ENCODE results near the gene PELI2.

Gene PELI2

GRCh38 chr14:56172571-56172971, 54.4 kb downstream of the PELI2 start:
- no peak for DNase-seq (ENCODE audit: low read depth in 3 of 3)

GRCh38 chr14:56173365-56173922, 55.2 kb downstream of the PELI2 start:
- DNase-seq (ENCODE audit: low read depth in 3 of 3), result no peak

DNA sequence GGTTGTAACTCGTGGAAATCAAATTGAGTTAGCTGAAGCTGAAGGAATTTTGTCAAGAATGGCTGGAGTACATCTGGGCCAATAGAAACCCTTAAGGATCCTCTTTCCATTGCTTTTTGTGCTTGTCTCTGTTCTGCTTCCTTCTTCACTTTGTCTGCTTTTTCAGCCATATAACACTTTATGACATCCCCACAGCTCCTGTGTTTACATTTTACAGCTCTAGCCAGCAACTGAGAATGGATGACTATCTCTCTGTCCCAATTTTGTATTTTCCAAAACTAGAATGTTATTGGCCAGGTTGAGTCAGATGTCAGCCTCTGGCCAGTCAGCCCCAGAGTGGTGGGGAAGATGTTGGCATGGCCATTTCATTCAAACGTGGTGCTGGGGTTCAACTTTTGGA, 57.6 kb downstream of the PELI2 start:
- DNase-seq (ENCODE audit: low read depth in 3 of 3), result no peak

GRCh38 chr14:56176530-56176929, 58.3 kb downstream of the PELI2 start:
- DNase-seq (ENCODE audit: low read depth in 3 of 3), result no peak

DNA sequence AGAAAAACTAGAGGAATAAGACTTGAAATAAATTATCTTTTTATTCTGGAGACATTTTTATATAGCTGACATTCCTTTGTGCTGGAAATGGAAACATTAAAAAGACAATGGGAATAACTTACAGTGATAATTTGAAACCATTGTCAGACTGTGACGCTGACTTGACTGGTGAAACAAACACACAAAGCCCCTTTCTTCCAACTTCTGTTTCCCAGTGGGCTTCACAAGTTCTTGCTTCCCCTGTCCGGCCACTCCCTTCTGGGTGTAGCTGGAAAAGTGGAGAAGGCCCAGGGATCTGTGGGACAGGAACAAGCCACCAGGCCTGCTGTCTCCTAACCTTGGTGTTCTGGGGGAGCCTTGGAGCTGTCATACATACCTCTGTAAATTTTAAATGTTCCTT, 58.8 kb downstream of the PELI2 start:
- no peak for DNase-seq (ENCODE audit: low read depth in 3 of 3)

- DNase-seq (ENCODE audit: low read depth in 3 of 3), result no peak
Measured at GRCh38 chr14:56180754-56181542, 62.7 kb downstream of the PELI2 start.

DNA sequence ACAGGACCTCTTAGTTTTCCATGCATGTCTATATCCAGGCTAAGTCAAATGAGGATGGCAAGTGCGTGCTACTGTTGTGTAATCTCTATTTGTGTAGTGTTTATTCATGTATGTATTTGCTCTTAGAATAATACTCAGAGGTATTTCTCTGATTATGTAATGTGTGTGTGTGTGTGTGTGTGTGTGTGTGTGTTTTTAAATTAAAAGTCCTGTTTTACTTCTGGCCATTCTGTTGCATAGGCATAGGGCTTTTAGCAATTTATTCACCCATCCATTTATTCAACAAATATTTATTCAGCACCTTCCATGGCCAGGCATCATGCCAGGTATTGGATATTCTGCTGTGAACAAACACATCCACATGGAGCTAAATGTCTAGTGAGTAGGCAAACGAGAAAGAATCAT, 63.5 kb downstream of the PELI2 start:
- no peak for DNase-seq (ENCODE audit: low read depth in 3 of 3)

DNA sequence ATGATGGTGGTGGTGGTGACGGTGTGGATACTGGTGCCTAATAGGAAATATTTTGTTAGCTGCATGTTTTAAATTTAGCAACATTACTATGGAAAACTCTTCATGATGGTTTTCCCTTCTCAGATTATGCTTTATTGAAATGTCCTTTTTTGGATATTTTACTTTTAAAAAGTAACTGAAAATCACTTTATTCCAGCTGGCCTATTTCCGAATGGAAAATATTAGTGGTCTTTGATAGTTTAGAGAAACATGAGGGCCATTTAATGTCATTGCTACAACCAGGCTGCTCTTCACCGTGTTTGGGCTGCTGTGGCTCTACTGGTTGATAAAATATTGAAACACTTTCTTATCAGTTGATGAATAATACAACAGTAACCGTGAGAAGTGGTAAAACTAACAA, 64.2 kb downstream of the PELI2 start:
- no peak for DNase-seq (ENCODE audit: low read depth in 3 of 3)

- DNase-seq (ENCODE audit: low read depth in 3 of 3), result no peak
Measured at GRCh38 chr14:56183631-56184157, 65.5 kb downstream of the PELI2 start.

GRCh38 chr14:56185992-56186391, 67.8 kb downstream of the PELI2 start:
- DNase-seq (ENCODE audit: low read depth in 3 of 3), result no peak

- no peak for DNase-seq (ENCODE audit: low read depth in 3 of 3)
Measured at GRCh38 chr14:56187736-56188135, 69.5 kb downstream of the PELI2 start.

DNA sequence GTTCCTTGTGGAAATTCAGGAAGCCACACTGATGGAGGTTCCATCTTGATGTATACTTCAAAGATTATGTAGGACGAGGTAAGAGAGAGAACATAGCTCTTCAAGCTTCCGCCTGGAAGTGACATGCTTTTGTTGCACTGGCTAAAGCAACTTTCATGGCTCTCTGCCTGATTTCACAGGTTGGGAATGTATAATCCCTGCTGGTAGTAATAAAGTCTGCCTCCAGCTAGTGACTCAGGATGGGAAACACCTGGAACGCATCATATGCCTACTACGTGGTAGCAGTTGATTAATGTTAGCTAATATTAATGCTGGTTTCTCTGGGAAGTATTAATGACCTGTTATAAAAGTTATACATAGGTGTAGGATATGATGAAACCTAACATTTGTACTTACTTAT, 71.1 kb downstream of the PELI2 start:
- DNase-seq (ENCODE audit: low read depth in 3 of 3), result no peak

DNA sequence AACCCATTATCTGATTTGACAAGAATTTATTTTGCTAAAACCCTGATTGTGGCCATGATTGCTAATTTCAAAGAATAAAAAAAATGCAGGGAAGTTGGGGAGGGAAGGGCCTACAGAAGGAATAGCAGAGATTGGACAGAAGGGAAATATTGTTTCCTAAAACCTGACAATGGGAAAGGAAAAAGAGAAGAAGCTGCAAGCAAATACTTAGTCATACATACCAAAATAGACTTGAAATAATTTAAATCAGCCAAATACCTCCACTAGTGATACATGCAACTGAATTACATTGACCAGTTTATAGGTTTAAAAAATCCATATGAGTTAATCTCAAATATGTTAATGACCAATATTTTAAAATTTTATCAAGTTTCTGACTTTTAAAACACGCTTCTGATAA, 75.1 kb downstream of the PELI2 start:
- no peak for DNase-seq (ENCODE audit: low read depth in 3 of 3)

DNA sequence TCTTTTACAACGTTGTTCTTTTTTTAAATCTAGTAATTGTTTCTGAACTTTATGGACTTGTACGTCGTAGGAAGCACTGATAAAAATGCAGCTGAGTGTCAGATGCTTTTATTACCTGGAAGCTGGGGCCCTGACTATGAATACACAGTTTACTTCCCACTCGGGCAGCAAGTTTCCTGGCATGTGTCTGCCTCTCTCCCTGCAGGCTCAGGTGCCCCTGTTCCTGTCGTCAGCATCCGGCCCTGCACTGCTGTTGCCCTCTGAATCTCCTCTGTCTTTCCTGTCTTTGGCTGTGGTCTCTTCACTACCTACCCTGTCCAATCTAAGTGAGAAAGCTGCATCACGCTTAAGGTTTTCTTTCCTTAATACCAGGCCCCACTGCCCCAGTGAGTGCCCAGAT, 75.8 kb downstream of the PELI2 start:
- DNase-seq (ENCODE audit: low read depth in 3 of 3), result no peak

DNA sequence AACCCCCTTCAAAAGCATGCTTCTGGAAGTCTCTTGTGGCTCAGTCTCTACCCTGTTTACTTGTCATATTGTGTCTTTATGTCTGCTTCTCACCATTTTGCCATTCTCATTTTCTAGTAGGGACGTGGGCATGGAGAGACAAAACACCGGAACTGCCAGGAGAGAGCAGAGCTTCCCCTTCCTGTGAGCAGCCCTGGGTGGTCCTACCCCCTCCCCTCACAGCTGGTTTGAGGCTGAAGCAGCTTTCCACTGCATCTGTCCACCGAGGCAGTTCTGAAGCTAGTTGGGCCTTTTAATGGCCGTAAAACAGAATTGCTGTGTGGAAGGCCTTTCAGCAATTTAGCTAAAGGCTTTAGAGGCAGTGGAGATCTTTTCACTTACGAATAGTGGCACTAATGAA, 77.0 kb downstream of the PELI2 start:
- no peak for DNase-seq (ENCODE audit: low read depth in 3 of 3)

DNA sequence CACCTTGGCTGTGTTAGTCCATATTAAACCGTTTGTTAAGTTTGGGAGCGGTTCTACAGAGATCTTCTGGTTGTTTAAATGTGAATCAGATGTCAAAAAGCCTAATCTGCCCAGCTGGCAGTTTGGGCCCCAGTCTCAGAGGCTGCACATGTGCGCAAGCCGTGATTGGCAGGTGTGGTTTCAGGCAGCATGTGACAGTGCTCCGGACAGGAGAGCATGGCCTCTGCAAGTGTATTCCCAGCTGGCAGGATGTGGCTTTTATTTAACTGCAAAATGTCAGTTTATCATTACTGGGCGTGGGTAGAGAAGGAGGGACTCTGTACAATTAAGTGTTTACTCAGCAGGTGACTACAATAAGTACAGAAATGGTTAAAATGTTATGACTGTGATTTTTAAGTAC, 77.5 kb downstream of the PELI2 start:
- DNase-seq (ENCODE audit: low read depth in 3 of 3), result no peak

DNA sequence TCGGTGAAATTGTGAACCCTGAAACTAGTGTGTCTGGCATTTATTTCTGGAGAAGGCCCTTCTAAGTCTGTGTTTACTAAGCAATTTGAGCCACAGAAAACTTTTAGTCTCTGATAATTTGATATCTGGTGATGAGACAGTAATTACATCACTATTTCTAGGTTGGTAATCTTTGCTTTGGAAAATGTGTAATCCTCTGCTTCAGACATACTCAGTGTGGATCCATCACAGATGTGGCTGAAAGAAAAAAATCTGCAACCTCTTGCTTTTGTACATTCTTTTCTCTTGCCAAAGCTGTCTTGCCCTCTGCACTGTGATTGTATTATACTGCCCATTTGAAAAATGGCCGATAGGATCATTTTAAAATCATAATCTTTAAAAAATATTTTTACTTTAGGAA, 78.1 kb downstream of the PELI2 start:
- DNase-seq (ENCODE audit: low read depth in 3 of 3), result no peak

GRCh38 chr14:56197150-56197549, 78.9 kb downstream of the PELI2 start:
- DNase-seq (ENCODE audit: low read depth in 3 of 3), result no peak

GRCh38 chr14:56198438-56198837, 80.2 kb downstream of the PELI2 start:
- DNase-seq (ENCODE audit: low read depth in 3 of 3), result no peak

DNA sequence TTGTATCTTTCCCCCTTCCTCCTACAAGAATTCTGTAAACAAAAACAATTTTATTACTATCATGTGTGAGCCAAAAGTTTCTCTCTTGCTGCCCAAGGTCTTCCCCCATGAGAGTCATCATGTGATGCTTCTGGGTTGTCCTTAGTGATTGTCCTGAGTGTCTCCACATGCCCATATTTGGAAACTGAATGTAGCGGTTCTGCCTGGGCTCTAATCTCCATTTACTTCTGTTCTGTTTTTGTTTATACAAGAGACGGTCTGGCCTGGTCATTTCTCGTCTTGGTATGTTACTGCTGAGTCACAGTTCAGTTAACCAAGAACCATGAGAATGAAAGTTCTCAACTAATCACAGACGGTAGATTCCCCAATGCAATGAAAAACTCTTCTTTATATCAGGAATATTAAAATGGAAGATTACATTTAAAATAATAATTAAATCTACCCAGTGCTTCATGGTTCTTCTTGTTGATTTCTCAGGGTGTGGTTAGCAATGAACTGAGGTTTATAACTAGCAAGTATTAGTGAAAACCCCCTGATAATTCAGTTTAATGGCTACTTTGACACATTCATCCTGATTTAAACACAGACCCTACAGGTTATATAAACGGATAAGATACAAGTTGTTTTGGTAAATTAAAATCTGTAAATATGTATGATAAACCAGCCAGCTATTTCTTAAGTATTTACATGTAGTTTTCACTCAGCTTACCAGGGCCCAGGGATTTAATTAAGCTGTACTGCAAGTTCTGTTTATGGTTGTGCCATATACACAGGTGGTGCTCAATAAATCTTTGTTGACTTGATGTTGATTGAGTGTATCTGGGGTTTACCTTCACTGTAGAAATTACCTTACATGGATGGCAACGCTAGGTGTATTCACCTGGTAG, 81.1 kb downstream of the PELI2 start:
- DNase-seq (ENCODE audit: low read depth in 3 of 3), result no peak

- DNase-seq (ENCODE audit: low read depth in 3 of 3), result no peak
Measured at GRCh38 chr14:56199982-56200577, 81.9 kb downstream of the PELI2 start.

- DNase-seq (ENCODE audit: low read depth in 3 of 3), result no peak
Measured at GRCh38 chr14:56202256-56202655, 84.0 kb downstream of the PELI2 start.
